HG03066 (cell line): ENCODE results near the gene CERK.
"Not testable (repeated sequence)": the region's sequence is repeated elsewhere in the genome, so short reads cannot be mapped to it uniquely, and the experiment has no call there.

ENCODE experiments used
- ATAC-seq: cut with Tn5 transposase; IDR thresholded peaks from one replicate; pipeline ENCODE4 v1.9.1; 2021; ENCODE audit warnings: low read depth; ENCODE audit not compliant: unreplicated experiment

The CERK gene

DNA sequence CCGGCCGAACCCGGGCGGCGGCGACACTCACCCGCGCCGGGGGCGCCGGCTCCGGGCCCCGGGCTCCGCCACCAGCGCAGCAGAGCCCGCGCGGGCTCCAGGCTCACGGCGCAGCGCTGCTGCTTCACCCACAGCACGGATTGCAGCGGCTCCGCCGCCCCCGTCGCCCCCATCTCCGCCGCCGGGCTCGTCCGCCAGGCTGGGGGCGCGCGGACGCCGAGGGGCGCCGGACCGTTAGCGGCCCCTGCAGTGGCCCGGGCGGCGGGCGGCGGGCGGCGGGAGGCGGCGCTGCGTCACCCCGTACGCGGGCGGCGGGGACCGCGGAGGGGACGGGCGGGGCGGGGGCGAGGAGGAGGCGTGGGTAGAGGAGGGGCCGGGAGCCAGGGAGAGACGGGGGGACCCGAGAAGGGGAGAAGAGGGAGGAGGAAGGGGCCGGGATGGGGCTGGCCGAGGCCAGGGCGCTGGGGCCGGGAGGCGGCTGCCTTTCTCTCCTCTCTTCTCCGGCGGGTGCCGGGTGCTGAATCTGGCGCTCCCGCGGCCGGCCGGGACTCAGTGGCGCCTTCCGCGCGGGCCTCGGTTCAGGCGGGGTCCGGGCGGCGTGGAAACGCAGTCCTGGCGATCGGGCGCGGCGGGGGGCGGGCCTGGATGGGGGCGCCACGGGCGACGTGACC is at the start of gene CERK:
Gene CERK (minus strand): TSS at position 277 of the 671 bp plus-strand sequence. CDS start 104 bp downstream, at position 173.
- no peak for ATAC-seq

- ATAC-seq, result no peak
Measured at GRCh38 chr22:46783721-46784120, 45.7 kb upstream of the CERK start.

DNA sequence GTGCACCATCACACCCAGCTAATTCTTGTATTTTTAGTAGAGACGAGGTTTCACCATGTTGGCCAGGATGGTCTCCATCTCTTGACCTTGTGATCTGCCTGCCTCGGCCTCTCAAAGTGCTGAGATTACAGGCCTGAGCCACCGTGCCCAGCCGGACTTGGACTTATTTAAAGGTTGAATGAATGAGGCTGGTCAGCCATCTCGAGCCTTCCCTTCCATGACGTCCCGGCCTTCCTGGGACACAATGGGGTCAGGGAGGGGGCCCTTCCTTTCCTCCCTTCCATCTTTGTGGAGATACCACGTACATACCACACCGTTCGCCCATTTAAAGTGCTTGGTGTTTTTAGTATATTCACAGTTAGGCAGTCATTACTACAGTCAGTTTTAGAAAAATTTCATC is 44.1 kb upstream of the CERK start:
- ATAC-seq, result not testable (repeated sequence)

- no peak for ATAC-seq
Measured at GRCh38 chr22:46781291-46781690, 43.2 kb upstream of the CERK start.

- no peak for ATAC-seq
Measured at GRCh38 chr22:46780453-46780852, 42.4 kb upstream of the CERK start.

DNA sequence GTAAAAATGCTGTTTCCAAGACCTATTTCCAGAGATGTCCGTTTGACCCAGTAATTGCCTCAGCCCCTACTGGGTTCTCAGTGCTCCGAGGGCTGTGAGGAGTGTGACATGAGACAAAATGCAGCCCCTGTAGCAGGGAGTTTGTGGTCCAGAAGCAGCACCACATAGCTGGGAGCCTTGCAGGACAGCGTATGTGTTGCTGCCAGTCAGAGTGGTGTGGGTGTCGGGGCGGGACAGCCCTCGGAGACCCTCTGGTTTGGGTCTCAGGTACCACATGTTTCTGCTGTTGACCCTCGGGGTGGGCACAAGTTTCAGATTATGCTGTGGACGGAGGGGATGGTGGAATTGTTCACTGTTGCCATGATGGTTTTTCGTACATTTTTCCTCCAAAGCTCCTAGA is 41.6 kb upstream of the CERK start:
- no peak for ATAC-seq

DNA sequence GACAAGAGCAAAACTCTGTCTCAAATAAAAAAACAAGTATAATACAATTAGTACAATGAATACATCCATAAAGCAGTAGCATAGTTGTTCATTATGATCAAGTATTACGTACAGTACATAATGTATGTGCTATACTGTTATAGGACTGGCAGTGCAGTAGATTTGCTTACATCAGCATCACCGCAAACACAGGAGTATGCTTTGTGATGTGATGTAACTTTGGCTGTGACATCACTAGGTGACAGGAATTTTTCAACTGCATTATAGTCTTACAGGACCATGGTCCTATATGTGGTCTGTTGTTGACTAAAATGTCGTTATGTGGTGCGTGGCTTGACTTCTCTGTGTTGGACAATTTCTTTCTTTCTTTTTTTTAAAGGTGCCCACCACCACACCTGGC is 41.0 kb upstream of the CERK start:
- no peak for ATAC-seq

DNA sequence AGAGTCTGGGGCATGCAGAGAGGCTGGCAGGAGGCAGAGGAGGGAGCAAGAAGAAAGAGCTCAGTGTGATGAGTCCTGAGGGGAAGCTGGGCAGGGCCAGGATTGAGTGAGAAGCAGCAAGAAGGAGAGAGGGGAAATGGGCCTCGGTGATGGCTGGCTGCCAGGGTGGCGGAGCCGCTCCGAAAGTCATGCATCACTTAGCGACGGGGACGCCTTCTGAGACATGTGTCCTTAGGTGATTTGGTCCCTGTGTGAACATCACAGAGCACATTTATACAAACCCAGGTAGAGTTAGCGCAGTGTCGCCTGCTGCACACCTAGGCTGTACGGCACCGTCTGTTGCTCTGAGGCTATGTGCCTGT is 39.5 kb upstream of the CERK start:
- ATAC-seq, result no peak

- ATAC-seq, result no peak
Measured at GRCh38 chr22:46776876-46777608, 39.0 kb upstream of the CERK start.

- no peak for ATAC-seq
Measured at GRCh38 chr22:46775850-46776826, 38.1 kb upstream of the CERK start.

GRCh38 chr22:46774980-46775849 is 37.2 kb upstream of the CERK start:
- ATAC-seq, result no peak

- ATAC-seq, result no peak
Measured at GRCh38 chr22:46774253-46774979, 36.4 kb upstream of the CERK start.

- no peak for ATAC-seq
Measured at GRCh38 chr22:46773076-46773475, 35.0 kb upstream of the CERK start.

- ATAC-seq, result no peak
Measured at GRCh38 chr22:46770726-46771125, 32.7 kb upstream of the CERK start.

GRCh38 chr22:46770151-46770641 is 32.1 kb upstream of the CERK start:
- no peak for ATAC-seq

DNA sequence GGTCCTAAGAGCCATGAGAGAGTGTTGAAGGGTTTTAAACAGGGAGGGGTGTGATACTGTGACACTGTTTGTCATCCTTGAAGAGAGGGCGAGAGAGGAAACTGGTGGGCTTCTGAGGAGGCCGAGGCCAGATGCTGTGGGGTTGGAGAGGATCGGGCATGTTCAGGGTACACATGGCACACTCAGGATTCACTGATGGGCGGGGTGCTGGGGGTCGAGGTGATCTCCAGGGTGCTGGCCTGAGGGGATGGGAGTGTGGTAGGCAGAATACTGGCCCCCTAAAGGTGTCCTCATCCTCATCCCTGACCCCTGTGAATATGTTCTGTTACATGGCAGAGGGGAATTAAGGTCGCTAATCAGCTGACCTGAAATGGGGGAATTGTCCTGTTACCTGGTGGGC is 31.7 kb upstream of the CERK start:
- ATAC-seq, result no peak

DNA sequence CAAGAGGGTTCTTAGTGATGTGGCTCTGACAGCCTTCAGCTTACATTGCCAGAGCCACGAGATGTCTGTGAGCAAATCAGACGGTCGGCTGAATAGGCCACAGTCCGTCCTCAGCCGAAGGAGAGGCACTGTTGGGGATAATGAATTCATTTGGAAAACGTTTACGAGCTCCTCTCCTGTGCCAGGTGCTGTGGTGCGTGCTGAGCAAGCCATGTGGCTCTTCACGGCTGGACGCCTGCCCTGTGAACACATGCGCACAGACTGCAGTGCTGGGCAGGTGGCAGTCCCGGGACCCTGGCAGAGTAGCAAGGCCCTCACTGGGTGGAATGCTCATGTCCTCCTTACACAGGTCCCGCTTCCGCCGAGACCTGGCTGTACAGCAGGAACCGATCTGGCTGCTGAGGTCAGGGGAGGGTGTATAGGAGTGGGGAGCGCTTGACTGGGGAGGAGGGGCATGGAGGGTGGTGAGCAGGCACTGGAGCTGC is 31.2 kb upstream of the CERK start:
- no peak for ATAC-seq

DNA sequence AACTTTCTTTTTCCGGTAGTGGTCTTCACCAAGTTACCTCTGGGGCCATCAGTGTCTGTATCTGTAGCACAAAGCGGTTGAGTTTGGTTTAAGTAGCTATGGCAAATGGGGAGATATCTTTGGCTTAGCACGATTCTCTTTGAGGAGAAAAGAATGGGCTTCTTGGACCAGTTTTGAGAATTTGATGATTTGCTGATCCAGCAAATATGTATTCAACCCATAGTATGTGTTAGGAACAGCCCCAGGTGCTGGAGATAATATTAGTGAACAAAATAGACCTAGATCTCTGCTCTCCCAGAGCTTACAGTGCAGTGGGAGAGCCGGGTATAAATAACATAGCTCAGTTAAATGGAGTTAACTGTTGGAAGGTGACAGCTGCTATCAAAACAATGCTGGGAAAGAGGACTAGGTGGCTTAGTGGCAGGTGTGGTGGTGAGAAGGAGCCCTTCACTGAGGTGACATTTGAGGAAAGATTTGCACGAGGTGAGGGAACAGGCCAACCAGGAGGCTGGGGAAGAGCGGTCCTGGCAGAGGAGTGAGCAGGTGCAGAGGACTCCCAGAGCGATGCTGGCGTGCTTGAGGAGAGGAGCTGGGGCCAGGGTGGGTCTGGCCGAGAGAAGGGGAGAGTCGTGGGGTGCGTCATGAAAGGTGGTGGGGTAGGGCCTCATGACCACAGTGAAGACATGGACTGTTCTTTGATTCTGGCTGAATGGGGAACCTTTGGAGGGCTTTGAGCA is 29.4 kb upstream of the CERK start:
- no peak for ATAC-seq

- ATAC-seq, result no peak
Measured at GRCh38 chr22:46766611-46767010, 28.6 kb upstream of the CERK start.
